GM18499 (cell line): Measurements from ENCODE around the gene ZFPM1.
"Not testable (repeated sequence)": the region's sequence is repeated elsewhere in the genome, so short reads cannot be mapped to it uniquely, and the experiment has no call there.

Source experiments
- ATAC-seq: cut with Tn5 transposase; IDR thresholded peaks from one replicate; pipeline ENCODE4 v1.9.1; 2021; ENCODE audit warnings: moderate number of reproducible peaks; ENCODE audit not compliant: insufficient read depth, unreplicated experiment

The ZFPM1 gene

DNA sequence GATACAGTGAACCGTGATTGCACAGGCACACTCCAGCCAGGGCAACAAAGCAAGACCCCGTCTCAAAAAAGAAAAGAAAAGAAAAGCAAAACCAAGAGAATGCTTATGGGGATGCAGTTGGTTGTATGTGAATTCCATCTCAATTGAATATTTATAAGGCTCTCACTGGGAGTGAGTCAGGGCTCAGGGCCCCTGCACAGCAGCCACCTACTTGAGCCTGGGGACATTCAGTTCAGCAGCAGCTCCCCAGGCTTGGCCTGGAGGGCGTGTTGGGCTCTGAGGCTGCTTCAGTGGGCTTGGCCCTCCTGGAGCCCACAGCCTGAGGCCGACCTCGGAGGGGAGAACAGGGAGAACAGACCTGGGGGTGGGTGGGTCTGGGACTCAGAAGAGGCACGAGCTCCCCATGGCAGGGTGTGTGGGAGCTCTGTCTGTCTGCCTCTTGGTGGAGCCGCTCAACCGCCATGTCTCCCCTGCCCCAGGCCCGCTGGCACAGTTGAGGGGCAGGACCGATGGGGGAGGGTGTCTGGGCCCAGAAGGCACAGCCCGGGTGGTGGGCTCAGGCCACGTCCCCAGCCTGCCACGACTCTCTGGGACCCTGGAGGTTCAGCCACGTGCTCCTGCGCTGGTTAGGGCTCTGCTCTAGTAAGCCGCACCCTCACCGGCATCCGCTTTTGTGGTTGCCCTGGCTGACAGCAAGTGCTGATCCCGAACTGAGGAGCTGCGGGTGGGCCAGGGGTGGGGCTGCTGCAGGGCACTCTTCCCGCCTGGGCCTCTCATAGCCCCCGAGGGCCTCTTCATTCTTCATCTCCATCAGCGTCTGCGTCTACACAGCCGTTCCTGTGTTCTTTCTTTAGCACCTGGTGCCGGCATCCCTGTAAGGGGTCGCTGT, 24.8 kb downstream of the ZFPM1 start:
- no peak for ATAC-seq

DNA sequence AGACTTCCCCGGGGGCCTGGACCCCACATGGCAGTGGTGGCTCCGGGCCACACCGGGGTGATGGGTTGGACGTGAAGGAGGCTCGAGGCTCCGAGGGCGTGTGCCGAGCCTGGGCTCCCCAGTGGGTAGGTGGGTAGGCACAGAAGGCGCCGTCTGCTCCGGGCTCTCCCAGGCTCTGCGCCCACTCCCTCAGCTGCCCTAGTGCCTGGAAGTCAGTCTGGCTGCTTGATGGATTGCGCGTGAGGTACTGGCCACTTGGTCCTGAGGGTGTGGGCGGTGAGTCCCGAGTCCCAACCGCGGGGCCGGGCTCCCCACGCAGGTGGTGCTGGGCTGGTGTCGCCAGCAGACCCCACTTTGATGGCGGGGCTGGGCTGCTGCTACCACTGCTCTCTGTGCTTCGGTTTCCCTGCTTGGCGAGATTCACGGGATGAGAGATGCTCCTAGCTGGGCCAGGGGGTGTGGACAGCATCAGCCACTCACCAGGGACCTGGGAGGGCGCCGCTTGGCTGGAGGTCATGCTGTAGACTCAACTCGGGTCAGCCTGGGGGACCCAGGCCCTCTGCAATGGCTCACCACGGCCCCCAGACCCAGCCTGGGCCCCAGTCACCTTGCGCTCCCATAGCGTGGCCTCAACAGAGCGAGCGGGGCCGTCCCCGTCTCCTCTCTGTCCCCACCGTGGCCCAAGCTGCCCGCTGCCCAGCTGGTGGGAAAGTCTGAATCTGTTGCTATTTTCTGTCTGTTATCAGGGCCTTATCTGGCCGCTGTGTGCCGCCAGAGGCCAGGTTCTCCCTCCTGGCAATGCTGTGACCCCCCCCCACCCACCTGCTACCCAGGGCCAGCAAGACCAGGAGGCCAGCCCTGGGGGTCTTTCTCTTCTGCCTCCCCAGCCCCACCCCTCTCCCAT, 26.1 kb downstream of the ZFPM1 start:
- no peak for ATAC-seq

DNA sequence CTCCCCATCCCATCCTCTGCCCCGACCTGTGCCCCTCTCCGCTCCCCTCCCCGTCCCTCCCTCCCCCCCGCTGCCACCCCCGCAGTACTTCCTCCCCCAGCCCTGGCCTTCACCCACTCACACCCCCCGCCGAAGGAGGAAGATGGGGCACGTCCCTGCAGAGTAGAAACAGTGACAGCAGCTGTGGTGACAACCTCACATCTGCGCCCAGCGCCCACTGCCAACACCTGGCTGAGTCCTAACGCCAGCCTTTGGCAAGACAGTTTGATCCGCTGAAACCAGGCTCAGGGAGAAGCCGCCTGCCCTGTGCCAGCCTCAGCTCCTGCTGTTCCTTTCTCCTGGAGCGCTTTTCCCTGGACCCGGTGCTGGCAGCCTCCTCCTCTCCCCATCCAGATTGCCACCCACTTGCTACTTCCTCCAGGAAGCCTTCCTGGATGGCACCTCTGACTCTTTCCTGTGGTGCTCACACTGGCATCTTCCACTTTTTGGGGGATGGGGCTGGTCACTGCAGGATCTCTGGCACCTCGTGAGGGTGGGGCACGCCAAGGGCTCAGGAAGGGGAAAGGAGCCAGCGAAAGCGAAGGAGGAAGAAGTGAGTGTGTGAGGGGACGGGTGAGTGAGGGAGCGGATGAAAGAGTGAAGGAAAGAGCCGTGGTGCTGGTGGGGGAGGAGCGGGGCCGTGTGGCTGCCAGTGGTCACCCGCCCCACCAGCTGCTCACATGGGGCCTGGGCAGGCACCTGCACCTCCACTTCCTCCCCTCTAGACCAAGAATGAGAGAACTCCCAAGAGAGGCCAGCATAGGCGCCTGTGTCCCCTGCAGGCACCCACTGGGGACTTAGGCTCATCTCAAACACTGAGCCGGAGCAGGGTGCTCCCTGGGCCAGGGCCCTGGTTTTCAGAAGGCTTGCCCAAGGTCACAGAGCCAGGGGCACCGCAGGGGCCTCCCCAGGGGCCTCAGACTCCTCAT, 27.0 kb downstream of the ZFPM1 start:
- ATAC-seq = no peak

DNA sequence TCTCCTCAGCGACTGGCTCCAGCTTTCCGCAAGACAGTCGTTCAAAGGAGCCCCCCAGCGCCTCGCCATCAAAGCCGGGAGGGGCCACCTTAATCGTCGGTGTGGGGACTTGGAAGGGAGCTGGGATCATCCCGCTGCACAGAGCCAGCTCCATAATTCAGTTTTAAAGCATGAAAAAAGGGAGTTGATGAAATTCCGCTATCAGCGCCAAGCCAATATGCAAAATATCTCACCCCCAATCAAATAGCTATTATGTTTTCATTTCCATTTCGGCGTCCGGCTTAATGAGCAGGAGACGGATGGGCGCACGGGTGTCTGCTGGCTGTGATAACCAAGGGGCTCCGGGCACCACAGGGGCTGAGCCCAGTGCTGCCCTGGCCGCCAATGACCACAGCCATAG, 27.7 kb downstream of the ZFPM1 start:
- no peak for ATAC-seq

DNA sequence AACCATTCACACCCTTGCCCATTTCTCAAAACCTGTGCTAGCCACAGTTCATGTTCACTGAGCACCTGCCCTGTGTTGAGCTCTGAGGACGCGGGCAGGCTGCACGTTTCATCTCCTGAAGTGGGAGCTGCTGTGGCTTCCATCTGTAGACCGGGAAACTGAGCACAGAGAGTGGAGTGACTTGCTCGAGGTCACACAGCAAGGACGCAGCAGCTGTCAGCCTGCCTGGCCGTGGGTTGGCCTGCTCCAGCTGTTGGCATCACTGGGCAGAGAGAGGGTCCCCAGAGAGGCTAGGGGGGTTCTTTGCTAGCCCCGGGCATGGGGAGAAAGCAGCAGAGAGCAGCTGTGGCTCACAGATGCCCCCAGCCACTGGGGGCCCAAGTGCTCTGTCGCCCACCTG, 28.8 kb downstream of the ZFPM1 start:
- no peak for ATAC-seq

DNA sequence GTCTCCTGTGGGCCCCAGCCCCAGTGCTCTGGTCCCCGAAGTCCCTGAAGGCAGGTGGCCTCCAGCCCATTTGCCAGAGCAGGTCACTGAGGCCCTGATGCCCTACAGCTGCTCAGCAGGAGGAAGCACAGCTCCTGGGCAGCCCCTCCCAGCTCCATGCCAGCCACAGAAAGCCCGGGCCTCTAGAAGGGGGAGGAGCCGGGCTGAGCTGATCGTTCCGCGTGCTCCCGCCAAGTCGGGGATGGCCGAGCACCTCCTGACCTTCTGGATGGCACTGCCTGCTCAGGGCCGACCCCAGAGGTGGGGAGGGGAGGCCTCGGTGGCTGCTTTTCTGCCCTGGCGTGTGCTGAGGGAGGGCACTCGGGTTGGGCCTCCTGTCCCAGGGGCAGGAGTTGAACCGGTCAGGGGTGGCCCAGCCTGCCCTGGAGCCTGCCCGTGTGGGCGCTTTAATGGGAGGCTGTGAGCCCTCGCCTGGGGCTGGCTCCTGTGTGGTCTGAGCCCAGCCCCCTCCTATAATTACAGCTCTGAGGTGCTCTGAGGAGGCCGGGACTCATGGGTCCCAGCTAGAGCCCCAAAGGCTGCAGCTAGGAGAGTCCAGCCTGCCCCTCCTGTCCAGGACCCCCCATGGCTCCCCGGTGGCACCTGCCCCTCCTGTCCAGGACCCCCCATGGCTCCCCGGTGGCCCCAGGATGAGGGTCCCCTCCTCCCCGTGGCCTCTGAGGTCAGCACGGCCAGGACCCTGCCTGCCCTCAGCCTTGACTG, 29.7 kb downstream of the ZFPM1 start:
- no peak for ATAC-seq

DNA sequence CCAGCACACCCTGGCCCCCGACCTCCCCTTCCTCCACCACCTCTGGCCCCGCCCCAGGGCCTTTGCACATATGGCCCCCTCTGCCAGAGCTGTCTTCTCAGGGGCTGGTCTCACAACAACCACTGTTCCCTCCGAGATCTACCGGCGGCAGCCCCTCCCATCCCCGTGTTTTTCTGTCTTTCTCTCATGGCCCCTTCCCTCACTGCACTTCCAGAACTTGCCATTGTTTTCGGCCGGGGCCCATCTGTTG, 30.2 kb downstream of the ZFPM1 start:
- ATAC-seq = no peak

DNA sequence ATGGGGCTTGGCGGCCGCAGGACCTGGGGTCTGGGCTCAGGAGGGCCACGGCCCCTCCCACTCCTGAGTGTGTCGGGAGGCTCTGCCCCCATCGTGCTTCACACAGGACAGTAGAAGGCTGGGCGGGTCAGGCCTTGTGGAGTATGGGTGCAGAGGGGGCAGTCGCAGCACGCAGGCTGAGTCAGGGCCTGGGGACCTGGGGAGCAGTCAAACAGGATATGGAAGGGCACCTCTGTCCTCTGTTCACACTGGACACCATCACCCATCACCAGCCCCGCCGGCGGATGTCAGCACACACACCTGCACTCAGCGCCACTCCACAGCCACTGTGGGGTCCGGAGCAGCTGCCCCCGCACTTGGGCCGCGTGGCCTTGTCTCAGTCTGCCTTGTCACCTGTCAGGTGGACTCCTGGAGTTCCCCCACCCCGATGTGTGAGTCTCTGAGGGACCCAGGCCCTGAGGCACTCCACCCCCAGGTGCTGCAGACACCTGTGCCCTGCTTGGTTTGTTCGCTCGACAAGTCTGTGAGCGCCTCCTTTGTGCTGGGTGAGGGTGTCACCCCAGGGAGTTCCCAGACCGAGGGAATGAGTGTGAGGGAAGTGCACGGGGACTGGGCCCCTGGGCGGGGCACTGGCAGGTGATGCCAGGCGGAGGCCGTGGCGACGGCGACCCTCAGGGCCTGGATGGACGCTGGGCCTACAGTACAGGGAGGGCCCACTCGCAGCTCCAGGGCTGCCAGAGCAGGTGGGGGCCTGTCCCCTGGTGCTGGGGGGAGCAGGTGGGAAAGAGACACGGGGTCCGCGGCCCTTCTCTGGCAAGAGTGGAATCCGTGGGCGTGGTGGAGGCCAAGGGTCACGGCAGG, 31.7 kb downstream of the ZFPM1 start:
- no peak for ATAC-seq

DNA sequence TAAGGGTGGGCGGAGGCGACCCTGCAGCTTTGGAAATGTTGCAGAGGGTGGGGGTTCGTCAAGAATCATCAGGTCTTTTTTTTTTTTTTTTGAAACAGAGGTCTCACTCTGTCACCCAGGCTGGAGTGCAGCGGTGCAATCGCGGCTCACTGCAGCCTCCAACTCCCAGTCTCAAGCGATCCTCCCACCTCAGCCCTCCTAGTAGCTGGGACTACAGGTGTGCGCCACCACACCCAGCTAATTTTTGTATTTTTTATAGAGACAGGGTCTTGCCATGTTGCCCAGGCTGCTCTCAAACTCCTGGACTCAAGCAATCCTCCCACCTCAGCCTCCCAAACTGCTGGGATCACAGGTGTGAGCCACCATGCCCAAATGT, 32.3 kb downstream of the ZFPM1 start:
- ATAC-seq = not testable (repeated sequence)

DNA sequence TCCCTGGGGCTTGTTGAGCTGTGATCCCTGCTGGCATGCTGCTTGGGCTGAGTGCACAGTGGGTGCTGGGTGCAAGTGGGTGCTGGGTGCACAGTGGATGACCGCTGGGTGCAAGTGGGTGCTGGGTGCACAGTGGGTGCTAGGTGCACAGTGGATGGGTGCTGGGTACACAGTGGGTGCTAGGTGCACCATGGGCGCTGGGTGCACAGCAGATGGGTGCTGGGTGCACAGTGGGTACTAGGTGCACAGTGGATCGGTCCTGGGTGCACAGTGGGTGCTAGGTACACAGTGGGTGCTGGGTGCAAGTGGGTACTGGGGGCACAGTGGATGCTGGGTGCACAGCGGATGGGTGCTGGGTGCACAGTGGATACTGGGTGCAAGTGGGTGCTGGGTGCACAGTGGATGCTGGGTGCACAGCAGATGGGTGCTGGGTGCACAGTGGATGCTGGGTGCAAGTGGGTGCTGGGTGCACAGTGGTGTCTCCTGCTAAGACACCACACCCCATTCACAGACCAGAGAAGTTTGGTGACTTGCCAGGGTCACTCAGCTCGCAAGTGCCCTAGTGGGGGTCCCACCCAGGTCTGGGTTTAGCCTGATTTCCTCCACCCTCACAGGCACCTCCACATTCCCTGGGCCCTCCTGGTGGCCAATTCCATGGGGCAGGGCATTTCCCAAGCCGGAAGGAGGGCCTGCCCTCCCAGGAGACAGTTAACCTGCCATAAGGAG, 33.5 kb downstream of the ZFPM1 start:
- no peak for ATAC-seq

DNA sequence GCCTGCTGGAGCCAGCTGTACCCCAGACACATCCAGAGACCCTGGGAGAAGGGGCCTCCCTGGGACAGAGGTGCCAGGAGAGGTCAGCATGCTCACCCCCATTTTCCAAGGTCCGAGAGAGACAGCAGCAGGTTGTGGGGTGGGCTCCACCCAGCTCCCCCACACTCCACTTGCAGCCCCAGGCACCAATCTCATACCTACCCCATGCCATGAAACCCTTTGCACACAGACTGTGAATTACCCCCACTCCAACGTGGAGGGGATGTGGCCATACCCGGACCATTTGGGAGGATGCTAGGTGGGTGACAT, 34.0 kb downstream of the ZFPM1 start:
- ATAC-seq = no peak

DNA sequence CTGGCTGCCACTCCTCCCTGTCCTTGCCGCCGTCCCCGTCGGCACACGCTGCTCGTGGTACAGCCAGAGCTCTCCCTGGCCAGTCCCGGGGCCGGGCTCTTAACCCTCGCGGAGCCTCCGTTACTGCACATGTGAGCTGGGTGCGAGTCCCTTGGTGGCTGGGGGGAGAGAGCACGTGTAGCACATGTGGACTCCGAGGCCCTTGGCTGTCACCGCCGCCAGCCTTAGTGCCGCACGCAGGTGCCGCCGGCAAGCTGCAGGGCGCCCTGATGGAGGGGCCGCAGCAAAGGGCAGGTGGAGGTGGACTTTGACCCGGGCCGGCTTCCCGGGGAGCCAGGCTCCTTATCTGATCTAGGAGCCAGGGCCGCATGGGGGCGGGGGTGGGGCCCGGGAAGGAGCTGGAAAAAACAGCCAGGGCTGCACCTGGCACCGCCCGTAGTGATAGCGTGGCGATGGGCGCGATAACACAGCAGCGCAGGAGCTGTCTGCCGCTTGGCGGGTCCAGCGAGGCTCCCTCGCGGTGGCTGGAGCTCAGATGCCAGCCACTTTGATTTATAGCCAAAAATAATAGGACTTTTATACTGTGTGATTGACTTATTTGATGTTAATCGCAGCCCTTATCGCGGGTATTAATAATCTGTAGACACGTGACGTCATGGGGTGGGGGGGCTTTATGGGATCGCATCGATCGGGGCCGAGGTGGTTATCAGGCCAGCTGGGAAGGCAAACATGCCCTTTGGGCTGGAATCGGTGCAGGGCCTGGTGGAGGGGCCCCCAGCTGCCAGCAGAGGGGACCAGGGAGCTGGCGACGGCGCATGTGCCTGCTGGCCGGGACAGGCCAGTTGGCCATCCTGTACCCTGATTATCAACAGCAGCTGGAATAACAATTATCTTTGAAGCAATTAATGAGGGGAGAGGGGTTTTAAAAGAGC, 35.1 kb downstream of the ZFPM1 start:
- no peak for ATAC-seq

DNA sequence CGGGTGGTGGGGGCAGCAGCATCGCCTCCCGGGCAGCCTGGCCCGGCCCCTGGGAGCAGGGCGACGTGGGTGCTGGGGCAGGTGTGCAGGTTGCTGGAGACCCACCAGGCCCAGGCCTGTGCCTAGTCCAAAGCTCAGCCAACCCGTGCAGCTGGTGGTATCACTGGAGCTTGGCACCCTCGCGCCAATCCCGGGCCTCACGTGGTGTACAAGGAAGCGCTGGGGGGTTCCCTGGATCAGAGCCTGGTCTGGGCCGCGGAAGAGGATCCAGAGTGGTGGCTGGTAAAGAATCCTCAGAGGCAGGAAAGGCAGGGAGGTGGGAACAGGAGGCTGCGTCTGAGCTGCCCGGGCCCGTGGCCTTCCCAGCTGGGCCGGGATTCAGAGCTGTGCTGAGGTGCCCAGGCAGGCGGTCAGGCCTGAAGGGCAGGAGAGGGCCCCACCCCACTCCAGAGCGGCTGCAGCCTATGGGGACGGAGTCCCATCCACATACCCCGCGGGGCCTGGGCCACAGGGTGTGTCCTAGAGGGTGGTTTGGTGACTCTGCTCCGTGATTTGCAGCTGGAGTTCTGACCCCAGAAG, 36.2 kb downstream of the ZFPM1 start:
- ATAC-seq = no peak

DNA sequence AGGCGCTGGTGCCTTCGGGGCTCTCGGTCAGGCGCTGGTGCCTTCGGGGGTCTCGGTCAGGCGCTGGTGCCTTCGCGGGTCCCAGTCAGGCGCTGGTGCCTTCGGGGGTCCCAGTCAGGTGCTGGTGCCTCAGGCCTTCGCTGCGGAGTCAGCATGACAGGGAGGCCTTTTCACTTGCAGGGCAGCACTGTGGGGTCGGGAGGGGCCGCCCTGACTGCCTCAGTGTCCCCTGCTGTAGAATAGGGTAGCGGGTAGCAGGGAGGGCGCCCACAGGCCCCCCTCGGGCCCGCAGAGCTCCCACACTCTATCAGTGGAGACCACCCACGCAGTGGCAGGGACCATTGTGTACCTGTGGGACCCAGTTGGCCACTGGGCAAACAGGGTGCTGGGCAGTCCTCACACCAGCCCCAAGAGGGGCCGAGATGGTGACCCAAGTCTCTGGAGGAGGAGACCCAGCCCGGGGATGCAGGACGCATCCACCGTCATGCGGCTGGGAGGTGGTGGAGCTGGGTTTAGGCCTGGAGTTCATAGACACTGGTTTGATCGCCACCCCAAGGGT, 38.0 kb downstream of the ZFPM1 start:
- no peak for ATAC-seq

DNA sequence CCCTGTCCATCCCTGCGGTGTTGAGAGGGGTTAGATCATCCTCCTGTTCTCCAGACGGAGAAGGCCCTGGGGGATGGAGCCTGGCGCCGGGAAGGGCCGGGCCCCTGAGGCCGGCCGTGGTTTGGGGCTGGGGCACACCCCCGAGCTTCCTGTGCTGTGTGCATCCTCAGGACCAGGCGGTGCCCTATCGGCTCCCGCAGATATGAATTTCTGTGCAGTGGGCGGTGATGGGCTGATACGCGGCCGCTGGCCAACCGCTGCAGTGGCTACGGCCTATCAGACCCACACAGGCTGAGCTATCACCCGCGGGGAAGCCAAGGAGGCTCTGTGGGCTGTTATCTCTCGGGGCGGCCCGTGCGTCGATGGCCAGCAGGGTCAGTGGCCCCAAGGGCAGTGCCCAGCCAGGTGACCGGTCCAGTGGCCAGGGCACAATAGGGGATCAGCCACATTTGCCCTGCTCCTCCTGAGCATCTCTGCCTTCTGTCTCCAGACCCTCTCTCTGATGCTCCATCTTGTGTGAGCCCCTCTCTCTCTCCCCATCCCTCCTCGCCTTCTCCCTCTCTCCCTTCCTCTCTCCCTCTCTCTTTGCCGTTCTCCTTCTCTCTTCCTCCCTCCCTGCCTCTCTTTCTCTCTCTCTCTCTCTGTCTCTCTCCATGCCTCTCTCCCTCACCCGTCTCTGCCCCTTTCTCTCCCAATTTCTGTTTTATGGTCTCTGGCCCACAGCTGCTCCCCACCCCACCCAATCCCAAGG, 38.7 kb downstream of the ZFPM1 start:
- no peak for ATAC-seq

DNA sequence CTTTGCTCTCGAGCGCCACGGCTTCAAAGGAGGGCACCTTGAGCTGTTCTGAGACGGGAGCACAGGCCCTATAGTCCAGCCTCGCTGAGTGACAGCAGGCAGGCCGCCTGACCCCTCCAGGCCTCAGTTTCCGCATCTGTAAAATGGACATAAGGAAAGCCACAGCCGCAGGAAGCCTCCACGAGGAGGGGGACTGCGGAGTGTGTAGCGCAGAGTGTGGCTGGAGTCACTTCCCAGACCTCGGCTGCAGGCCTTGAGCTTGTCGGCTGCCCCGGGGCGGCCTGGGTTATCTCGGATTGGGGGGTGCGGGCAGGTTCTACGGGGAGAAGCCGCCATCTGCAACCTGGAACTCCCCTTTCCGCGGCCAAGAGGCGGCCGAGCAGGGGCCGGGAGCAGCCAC, 40.8 kb downstream of the ZFPM1 start:
- ATAC-seq = no peak
